Epithelial cell of prostate (primary cell): Measurements from ENCODE around the gene IGSF23.

ENCODE experiments used
- DNase-seq: peaks from one replicate; pipeline ENCODE4 v3.0.0-alpha.2; 2011; ENCODE audit warnings: low read depth, low spot score
- H3K27ac ChIP-seq: fragments of 450-650 bp; 2 replicates; pipeline ENCODE4 v1.5.1; 2017; ENCODE audit warnings: mild to moderate bottlenecking

The IGSF23 gene

GRCh38 chr19:44613295-44614178 is at the start of gene IGSF23:
TSS of gene IGSF23 (plus strand) at chr19:44613563. CDS start at chr19:44613646, 83 bp downstream.
- no peak within 1 kb of the TSS for H3K27ac ChIP-seq

DNA sequence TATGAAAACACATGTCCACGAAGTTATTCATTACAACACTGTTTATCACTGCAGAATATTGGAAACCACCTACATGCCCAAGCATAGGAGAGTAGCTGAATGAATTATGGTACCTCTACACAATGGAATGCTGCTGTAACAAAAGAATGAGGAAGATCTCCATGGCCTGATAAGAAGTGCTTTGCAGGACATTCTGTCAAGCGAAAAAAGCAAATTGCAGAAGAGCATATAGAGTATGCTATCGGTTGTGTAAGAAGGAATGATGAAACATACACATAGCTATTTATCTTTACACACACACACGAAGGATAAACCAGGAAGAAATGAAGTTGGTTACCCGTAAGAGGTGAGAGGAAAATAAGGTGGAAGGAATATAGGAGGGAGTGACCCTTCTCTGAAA is 46.4 kb upstream of the IGSF23 start:
- DNase-seq = peak; percentile 39
- H3K27ac ChIP-seq = peak overlapping the region; percentile 2

More at GRCh38 chr19:44613295-44614178, at the start of gene IGSF23:
- DNase-seq = no peak

DNA sequence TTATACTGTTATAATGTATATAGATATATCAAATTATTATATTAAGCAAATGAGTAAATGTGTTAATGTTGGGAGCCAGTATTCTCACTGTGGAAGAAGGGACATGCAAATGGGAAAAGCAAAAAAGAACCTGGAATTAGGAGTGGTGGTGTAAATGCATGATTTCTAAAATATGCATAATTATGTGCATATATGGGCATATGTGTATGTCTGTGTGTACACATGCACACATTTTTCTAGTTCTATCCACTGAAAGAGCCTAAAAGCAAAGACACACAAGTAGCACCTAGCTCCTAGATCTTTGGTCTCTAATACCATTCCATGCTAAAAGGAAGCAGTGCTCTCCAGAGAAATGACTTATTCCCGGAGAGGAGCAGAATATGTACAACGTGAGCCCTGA is 45.6 kb upstream of the IGSF23 start:
- no peak overlapping the region for H3K27ac ChIP-seq
- DNase-seq = no peak

GRCh38 chr19:44570603-44570983 is 42.8 kb upstream of the IGSF23 start:
- no peak for DNase-seq
- no peak overlapping the region for H3K27ac ChIP-seq

DNA sequence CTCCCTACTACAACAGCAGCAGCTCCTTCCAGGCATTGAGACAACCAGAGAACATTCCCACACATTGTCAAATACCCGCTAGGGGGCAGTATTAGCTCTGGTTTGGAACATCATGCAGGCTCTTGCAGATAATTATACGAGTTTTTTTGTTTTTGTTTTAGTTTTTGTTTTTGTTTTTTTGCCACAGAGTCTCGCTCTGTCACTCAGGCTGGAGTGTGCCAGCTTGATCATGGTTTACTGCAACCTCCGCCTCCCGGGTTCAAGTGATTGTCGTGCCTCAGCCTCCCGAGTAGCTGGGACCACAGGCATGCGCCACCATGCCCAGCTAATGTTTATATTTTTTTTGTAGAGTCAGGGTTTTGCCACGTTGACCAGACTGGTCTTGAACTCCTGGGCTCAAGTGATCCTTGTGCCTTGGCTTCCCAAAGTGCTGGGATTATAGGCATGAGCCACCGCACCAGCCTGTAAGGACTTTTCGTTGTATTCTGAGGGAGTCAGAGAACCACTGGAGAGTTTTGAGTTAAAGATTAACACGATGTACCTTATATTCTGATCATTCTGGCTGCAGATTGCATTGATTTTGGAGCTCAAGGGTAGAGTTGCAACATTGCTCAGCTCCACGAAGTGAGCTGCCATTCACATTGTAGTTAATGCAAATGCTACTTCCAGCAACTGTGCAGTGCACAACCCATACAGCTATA is 42.2 kb upstream of the IGSF23 start:
- H3K27ac ChIP-seq = no peak overlapping the region
- no peak for DNase-seq

DNA sequence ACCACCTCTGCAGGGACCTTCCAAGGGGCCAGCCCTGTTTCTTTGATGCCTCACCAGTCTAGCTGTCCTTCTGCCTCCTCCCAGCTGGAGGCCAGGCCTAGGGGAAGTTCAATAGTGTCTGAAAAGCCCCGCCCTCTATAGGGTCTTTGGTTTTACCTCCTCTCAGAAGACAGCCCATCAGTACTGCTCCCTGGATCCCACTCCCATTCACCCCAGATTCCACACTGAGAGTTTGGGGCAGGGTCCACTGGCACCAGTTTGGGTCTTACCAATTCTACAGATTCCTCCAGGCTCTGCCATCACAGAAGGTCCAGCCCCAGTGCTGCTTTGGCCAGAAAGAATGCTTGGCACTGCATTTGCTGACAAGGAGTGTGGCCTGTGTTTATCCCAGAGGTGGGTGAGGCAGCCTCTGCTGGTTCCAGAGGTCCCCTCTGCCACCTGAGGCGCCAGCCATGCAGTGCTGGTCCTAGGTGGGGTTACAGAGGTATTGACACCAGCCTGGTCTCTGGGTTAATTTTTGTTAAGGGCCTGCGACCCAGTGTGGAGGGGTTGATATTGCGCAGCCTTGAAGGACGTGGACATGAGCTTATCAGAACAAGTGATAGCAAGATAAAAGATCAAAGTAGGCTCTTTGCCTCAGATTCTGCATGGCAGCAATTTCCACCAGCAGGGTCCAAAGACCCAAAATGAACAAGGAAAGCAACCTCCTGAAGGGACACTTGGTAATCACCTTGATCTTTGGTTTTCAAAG is 41.4 kb upstream of the IGSF23 start:
- no peak for DNase-seq
- no peak overlapping the region for H3K27ac ChIP-seq

GRCh38 chr19:44572581-44572900 is 40.8 kb upstream of the IGSF23 start:
- H3K27ac ChIP-seq = no peak overlapping the region
- DNase-seq = no peak

- DNase-seq = no peak
- no peak overlapping the region for H3K27ac ChIP-seq
Measured at GRCh38 chr19:44573183-44573582, 40.2 kb upstream of the IGSF23 start.

DNA sequence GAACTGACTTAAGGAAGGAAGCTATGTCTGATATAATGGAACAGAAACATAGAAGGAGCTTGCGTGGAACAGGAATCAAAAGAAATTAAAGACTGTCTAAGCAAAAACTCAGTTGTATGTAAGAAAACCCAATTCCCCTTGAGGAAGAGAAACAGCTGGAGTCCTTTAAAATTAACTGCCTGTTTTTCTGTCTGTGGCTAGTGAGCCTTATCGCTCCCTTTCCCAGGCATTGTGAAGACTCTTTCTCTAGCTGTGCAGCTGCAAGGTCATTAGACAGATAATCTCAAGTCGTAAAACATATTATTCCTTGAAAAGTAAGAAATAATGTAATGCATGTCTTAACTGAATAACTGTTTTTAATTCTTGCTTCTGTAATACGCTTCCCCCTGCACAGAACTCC is 39.7 kb upstream of the IGSF23 start:
- H3K27ac ChIP-seq = no peak overlapping the region
- no peak for DNase-seq

GRCh38 chr19:44574186-44574950 is 39.0 kb upstream of the IGSF23 start:
- H3K27ac ChIP-seq = no peak overlapping the region
- no peak for DNase-seq

- H3K27ac ChIP-seq = no peak overlapping the region
- DNase-seq = no peak
Measured at GRCh38 chr19:44575116-44575700, 38.2 kb upstream of the IGSF23 start.

- no peak for DNase-seq
- no peak overlapping the region for H3K27ac ChIP-seq
Measured at GRCh38 chr19:44576843-44577565, 36.4 kb upstream of the IGSF23 start.

DNA sequence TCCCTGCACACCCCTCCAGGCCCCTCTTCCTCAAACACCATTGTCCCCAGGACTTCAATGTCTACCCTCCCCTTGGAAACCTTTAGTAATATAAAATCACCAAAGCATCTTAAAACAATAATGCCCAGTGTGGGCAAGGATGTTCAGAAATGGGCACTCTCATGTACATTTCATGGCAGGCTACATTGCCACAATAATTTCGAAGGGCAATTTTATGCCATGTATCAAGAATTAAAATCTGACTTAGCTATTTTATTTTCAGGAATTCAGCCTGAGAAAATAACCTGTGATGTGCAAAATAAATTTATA is 35.8 kb upstream of the IGSF23 start:
- no peak for DNase-seq
- H3K27ac ChIP-seq = no peak overlapping the region

DNA sequence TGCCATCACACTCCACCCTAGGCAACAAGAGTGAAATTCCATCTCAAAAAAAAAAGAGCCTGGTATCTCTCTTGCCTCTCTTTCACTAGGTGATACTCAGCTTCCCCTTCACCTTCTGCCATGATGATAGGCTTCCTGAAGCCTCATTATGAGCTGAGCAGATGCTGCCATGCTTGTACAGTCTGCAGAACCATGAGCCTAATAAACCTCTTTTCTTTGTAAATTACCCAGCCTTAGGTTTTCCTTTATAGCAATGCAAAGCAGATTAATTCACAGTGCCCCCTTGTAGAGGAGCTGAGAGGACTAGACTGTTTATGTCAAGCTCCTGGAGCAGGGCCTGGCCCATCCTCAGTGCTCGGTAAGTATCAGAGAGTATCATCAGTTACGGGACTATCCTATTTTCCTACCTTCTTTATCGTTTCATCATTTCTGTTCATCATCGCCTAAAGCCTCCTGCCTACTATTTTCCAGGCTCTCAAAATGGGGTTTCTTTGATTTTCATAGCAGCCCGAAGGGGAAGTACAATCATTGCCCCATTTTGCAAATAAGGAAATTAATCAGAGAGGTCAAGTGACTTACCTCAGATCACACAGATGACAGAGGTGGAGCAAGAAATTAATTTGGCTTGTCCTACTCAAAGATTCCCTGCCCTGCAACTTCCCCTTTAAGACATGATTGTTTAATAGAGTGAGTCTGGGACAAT is 33.5 kb upstream of the IGSF23 start:
- DNase-seq = no peak
- H3K27ac ChIP-seq = no peak overlapping the region

- no peak for DNase-seq
- no peak overlapping the region for H3K27ac ChIP-seq
Measured at GRCh38 chr19:44580366-44580895, 32.9 kb upstream of the IGSF23 start.

GRCh38 chr19:44581288-44581687 is 32.1 kb upstream of the IGSF23 start:
- no peak overlapping the region for H3K27ac ChIP-seq
- DNase-seq = no peak

- no peak for DNase-seq
Measured at GRCh38 chr19:44582581-44583265, 30.6 kb upstream of the IGSF23 start.

More at GRCh38 chr19:44582581-44583265, 30.6 kb upstream of the IGSF23 start:
- H3K27ac ChIP-seq = no peak overlapping the region
